GM18511 (cell line): ENCODE data around the gene ZNF768.
A peak's percentile ranks its signal among the peaks of the same experiment; 100 is the strongest.
"Not testable (repeated sequence)": the region's sequence is repeated elsewhere in the genome, so short reads cannot be mapped to it uniquely, and the experiment has no call there.

Source experiments
- ATAC-seq: cut with Tn5 transposase; IDR thresholded peaks from one replicate; pipeline ENCODE4 v1.9.1; 2021; ENCODE audit warnings: mild to moderate bottlenecking, moderate library complexity; ENCODE audit not compliant: unreplicated experiment

The ZNF768 gene

DNA sequence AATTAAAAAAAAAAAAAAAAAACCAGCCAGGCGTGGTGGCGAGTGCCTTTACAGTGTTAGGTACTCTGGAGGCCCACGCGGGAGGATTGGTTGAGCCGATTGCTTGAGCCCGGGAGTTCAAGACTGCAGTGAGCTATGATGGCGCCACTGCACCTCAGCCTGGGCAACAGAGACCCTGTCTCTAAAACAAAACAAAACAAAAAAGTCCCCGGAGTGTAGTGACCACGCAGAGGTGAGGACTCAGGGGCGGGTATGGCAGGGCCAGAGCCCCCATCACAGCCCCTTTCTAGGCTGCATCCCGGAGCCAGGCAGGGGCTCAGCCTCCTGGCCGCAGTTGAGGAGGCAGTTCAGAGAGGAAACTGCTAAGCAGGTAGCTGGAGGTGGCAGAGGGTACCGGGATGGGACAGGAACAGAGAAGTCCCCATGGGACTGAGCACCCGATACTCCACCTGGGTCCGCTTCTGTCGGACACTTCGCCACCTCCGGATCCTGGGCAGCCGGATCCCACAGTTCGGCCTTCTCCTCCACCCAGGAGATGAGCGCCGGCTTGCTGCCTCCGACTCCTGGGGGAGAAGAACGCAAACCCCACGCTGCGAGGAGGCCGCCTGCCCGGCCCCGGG, 7.5 kb upstream of the ZNF768 start:
- peak; percentile 17 for ATAC-seq

GRCh38 chr16:30533146-30533522, 6.8 kb upstream of the ZNF768 start:
- no peak for ATAC-seq

DNA sequence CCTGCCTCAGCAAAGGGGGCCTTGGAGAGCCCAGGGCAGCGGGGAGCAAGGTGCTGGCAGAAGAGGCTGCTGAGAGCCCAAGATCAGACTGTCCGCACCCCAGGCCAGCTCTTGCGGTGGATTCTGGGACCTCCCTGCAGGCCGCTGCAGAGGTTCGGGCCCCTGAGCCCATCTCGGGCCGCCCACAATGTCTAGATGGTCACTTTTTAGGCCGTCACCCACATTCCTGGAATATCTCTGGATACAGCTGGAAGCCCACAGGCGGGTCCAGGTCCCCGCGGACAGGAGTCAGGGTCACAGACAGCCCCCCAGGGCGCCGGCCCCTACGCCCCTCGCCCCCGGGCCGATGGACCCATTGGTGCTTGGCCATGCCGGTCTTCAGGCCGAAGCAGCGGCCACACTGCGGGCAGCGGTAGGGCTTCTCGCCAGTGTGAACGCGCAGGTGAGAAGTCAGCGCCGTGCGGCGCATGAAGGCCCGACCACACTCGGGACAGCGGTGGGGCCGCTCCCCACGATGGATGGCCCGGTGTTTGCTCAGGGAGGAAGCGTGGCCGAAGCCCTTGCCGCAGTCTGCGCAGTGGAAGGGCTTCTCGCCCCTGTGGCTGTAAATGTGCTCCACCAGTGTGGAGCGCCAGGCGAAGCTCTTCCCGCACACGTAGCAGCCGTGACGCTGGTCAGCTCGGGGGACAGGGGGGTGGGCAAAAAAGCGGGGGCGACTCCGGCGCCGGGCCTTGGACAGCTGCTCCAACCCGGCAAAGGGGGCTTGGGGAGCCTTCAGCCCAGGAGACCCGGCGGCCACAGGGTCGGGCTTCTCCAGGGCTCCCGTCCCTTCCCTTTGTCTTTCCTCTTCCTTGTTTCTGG, 6.1 kb upstream of the ZNF768 start:
- no peak for ATAC-seq

DNA sequence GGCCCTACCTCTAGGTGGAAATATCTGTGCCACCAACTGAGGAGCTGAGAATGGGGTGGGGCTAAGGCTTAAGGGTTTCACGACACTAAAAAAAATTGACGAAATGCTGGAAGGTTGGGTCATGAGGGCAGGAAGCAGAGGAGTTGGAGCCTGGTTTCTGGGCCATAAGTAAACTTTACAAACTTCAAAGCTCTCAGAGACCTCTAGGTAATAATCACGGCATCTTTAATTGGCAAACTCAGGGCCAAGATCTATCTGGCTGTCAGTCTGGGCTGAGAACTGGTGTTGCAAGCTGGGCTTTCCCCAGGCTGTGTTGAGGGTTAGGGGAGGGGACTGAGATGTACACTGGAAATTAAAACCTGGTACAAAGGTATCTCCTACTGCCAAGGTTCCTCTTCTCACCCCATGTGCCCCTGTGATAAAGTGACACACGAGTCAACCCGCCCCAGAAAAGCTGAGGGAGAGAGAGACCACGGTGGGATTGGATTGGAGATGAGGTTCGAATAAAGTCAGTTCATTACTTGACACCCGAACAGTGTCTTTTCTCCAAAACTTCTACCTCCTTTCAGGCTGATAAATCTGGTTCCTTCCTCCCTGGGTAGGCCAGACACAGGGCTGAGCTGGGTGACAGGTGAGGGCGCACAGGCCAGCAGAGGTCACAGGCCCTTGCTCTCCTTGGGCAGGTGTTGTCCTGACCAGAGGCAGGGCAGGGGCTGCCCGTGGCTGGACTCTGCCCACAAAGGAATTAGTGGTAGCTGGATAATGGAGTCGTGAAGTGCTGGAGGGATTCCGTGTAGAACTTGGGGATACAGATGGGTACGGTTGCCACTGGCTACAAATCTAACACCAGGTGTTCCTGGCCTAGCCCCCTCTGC, 4.0 kb upstream of the ZNF768 start:
- no peak for ATAC-seq

- no peak for ATAC-seq
Measured at GRCh38 chr16:30528799-30529457, 2.6 kb upstream of the ZNF768 start.

DNA sequence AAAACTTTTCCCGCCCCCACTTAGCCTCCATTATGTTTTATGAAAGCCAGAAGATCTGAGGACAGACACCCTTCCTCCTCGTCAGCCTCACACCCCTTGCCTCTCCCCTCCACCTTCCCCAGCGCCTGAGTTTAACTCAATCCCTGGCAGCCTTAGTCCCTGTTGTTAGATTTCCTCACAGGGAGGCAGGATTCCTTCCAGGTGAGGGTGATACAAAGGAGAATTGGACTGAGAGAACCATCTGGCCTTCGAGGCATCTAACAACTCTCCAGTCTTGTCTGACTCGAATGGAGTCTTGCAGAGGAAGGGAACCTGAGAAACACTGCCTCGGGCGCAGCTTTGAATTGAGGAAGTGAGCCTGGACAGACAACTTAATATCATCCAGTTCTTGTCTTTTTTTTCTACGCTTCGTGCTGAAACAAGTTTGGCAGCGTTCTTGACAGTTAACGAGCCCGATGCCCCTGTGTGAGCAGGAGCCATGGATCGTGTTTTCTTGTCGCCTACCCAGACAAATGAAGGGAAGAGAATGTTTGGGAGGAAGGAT, 1.3 kb upstream of the ZNF768 start:
- no peak for ATAC-seq

GRCh38 chr16:30526823-30527634, 663 bp upstream of the ZNF768 start:
- ATAC-seq, result peak; percentile 84

- ATAC-seq, result no peak
Measured at GRCh38 chr16:30525844-30526136, 576 bp downstream of the ZNF768 start.

DNA sequence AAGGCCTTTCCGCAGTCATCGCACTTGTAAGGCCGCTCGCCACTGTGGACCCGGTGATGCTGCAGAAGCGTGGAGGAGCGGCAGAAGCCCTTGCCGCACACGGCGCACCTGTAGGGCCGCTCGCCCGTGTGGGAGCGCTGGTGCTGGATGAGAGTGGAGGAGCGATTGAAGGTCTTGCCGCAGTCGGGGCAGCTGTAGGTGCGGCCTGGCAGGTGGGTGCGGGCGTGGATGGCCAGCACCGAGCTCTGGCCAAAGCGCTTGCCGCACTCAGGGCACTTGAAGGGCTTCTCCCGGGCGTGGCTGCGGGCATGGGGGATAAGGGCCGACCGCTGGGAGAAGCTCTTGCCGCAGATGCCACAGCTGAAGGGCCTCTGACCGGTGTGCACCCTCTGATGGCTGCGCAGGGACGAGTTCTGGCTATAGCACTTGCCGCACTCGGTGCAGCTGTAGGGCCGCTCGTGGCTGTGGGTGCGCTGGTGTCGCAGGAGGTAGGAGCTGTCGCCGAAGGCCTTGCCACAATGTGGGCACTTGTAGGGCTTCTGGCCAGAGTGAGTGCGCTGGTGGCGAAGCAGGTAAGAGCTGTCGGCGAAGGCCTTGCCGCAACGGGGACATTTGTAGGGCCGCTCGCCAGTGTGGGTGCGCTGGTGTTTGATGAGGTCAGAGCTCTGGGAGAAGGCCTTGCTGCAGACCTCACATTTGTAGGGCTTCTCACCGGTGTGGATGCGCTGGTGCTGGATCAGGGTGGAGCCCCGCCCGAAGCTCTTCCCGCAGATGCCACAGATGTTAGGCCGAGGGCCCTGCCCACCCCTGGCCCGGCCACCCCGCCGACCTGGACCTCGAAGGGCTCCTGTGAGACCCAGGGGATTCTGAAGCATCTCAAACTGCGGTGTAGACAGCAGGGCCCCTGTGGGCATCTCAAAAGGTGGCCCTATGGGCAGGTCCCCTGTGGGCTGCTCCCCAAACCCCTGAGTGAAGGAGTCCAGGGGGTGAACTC, 1.5 kb downstream of the ZNF768 start:
- ATAC-seq, result no peak

GRCh38 chr16:30523768-30524574, 2.4 kb downstream of the ZNF768 start:
- ATAC-seq, result no peak

GRCh38 chr16:30522702-30523463, 3.5 kb downstream of the ZNF768 start:
- not testable (repeated sequence) for ATAC-seq

DNA sequence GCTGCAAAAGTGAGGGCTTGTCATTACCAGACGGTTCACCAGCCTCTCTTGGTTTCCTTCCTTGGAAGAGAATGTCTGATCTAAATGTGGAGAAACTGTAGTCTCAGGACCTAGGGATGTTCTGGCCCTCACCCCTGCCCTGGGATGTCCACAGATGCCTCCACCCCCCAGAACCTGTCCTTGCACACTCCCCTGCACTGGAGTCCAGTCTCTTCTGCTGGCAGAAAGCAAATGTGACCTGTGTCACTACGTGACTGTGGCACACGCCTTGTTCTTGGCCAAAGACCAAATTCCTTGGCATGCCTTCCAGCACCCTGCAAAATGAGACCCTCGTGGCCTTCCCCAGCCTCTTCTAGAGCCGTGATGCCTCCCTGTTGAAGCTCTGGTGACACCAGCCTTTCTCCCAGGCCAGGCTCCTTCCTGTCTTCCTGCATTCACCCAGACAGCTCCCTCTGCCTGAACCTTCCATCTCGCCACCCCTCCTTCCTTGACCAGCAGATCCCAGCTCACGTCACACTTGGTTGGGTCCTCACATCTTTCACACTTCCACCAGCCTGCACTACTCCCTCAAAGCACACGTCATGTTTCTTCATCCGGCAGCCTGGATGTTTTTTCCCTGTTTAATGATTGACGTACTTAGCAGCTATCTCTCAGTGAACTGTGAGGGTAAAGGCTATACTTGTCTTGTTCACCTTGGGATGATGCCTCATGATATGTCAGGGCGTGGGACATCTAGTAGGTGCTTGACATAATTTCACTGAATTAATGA, 4.3 kb downstream of the ZNF768 start:
- ATAC-seq, result no peak

DNA sequence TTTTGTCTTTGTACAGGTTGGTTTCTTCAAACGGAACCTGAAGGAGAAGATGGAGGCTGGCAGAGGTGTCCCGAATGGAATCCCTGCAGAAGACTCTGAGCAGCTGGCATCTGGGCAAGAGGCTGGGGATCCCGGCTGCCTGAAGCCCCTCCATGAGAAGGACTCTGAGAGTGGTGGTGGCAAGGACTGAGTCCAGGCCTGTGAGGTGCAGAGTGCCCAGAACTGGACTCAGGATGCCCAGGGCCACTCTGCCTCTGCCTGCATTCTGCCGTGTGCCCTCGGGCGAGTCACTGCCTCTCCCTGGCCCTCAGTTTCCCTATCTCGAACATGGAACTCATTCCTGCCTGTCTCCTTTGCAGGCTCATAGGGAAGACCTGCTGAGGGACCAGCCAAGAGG, 4.9 kb downstream of the ZNF768 start:
- ATAC-seq, result no peak

GRCh38 chr16:30519120-30520049, 7.0 kb downstream of the ZNF768 start:
- ATAC-seq, result no peak

DNA sequence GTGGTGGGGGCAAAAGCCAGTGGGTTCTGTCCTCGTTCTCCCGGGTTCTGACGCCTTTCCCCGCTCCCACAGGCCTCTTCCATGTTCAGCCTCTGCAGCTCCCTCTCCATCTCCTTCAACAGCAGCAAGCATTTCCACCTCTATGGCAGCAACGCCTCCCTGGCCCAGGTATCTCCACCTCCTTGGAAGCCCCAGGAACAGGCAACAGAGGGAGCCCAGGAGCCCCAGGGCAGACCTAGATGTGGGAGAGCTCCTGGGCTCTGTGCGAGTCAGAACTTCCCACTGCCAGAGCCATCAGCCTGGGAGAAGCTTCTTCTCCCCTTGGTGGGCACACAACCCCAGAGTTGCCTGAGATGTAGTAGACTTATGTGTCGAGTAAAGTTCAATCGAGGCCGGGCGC, 7.8 kb downstream of the ZNF768 start:
- no peak for ATAC-seq

DNA sequence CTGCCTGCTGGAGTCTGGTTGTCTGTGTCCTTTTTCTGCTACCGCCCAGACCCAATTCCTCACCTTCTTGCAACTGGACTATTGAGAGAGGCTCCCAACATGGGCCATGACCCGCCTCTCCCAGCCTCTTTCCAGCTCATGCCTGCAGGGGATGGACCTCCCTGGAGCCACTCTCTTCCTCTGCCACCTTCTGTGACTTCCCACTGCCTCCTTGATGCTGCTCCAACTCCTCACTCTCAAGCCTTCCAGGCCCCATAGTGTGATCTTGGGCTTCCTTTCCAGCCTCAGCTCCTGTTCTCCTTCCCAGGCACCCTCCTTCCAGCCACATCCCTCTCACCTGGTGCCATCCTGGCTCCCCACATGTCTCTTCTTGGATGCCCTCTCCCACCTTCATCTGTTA, 11.1 kb downstream of the ZNF768 start:
- no peak for ATAC-seq
